ENCODE results near the gene ZFAND3. TPM values are rescaled to one million over a fixed set of nuclear protein-coding genes. Genes with fewer than 3 reads are reported as not detected.

ZFAND3 gene, protein sequence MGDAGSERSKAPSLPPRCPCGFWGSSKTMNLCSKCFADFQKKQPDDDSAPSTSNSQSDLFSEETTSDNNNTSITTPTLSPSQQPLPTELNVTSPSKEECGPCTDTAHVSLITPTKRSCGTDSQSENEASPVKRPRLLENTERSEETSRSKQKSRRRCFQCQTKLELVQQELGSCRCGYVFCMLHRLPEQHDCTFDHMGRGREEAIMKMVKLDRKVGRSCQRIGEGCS
- polyA plus RNA-seq (2013, experiment 1 of 2), result 56.6 TPM
- 63.7 TPM for polyA plus RNA-seq (2013, experiment 2 of 2)

DNA sequence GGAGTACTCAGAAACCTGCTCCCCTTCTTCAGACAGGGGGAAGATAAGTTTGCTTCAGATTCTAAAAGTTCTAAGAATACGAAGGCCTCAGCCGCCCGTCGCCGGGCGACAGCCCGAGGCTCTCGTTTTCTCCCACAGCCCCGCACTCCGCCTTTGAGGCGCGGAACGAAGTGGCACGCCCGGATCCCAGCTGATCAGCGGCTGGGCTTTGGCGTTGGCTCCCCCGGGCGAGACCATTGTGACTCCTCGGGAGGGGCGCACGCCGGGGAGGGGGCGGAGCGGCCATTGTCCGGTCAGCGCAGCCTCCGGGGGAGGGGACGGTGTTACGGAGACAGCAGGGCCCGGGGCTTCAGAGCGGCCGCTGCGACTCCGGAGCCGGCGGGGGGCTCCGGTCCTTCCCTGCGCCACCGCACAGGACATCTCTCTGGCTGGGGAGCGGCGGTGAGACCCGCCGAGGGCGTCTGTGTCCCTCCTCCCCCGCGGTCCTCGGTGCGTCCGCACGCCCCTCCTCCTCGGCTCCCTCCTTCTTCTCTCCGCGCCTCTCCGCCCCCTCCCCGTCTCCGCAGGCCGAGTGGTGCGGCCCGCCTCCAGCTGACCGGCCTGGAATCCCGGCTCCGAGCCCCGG is at the start of gene ZFAND3:
ZFAND3 (plus strand) TSS at position 551 of the 625 bp plus-strand sequence. CDS start 219 bp downstream, outside the sequence.
- under 1% methylated on average over 64 of the region's 64 CpGs for WGBS
- Histone ChIP-seq H3K27ac (ENCODE audit: low read depth, low read length) (peak within 1 kb of the TSS; percentile 99), H3K27me3 (ENCODE audit: insufficient read depth, low read length) (no peaks in the 10 kb centered on the region), H3K36me3 (ENCODE audit: insufficient read depth, low read length) (no peaks in the 10 kb centered on the region), H3K4me1 (ENCODE audit: insufficient read depth, low read length) (peaks cover 30% of the 10 kb centered on the region), H3K4me3 (ENCODE audit: low read length) (peak within 1 kb of the TSS; percentile 85), H3K9ac (ENCODE audit: low read depth, low read length) (peak within 1 kb of the TSS; percentile 99), H3K9me3 (ENCODE audit: insufficient read depth, low read depth, low read length) (no peaks in the 10 kb centered on the region)

DNA sequence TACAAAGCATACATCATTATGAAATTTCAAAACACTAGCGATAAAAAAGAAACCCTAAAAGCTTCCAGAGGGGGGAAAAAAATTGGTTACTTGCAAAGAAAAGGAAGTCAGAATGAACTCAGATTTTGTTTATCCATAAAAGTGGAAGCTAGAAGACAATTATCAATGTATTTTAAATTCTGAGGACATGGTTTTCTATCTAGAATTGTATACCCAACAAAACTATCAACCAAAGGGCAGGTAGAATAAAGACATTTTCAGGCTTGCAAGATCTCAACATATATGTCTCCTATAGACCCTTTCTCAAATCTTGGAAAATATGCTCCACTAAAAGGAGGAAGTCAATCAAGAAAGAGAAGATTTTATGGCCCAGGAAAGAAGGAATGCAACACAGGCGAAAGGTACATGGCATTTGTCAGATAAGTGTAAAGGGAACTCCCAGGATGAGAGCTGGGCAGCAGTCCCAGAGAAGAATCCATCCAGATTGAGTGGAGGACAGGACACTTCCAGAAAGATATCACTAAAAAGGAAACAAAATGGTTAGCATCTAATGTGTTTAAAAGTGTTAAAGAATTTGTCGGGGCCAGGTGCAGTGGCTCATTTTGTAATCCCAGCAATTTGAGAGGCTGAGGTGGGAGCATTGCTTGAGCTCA is 45.4 kb upstream of the ZFAND3 start:
- 92% methylated on average over 2 of the region's 3 CpGs for WGBS
- Histone ChIP-seq H3K36me3 (ENCODE audit: insufficient read depth, low read length) (no peaks in the 10 kb centered on the region), H3K4me1 (ENCODE audit: insufficient read depth, low read length) (peaks cover 23% of the 10 kb centered on the region), H3K9me3 (ENCODE audit: insufficient read depth, low read depth, low read length) (no peaks in the 10 kb centered on the region), H3K4me3 (ENCODE audit: low read length) (no peak overlapping the region), H3K9ac (ENCODE audit: low read depth, low read length) (no peak overlapping the region), H3K27ac (ENCODE audit: low read depth, low read length) (no peak overlapping the region), H3K27me3 (ENCODE audit: insufficient read depth, low read length) (peaks cover 48% of the 10 kb centered on the region)

DNA sequence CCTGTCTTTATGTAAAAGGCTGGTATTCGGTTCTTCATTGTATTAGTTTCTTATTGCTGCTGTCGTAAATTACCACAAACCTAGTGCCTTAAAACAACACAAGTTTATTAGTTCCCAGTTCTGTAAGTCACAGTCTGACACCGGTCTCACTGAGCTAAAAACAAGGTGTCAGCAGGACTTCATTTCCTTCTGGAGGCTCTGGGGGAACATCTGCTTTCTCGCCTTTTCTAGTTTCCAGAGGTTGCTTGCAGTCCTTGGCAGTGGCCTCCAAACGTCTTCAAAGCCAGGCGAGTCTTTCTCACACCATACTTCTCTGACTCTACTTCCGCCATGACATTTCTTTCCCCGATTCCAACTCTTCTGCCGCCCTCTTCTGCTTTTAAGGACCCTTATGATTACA is 43.0 kb upstream of the ZFAND3 start:
- Histone ChIP-seq H3K4me1 (ENCODE audit: insufficient read depth, low read length) (peaks cover 37% of the 10 kb centered on the region), H3K27ac (ENCODE audit: low read depth, low read length) (no peak overlapping the region), H3K4me3 (ENCODE audit: low read length) (no peak overlapping the region), H3K27me3 (ENCODE audit: insufficient read depth, low read length) (peaks cover 31% of the 10 kb centered on the region), H3K9ac (ENCODE audit: low read depth, low read length) (no peak overlapping the region), H3K9me3 (ENCODE audit: insufficient read depth, low read depth, low read length) (no peaks in the 10 kb centered on the region), H3K36me3 (ENCODE audit: insufficient read depth, low read length) (no peaks in the 10 kb centered on the region)
- WGBS, result 73% methylated on average over 9 of the region's 9 CpGs

DNA sequence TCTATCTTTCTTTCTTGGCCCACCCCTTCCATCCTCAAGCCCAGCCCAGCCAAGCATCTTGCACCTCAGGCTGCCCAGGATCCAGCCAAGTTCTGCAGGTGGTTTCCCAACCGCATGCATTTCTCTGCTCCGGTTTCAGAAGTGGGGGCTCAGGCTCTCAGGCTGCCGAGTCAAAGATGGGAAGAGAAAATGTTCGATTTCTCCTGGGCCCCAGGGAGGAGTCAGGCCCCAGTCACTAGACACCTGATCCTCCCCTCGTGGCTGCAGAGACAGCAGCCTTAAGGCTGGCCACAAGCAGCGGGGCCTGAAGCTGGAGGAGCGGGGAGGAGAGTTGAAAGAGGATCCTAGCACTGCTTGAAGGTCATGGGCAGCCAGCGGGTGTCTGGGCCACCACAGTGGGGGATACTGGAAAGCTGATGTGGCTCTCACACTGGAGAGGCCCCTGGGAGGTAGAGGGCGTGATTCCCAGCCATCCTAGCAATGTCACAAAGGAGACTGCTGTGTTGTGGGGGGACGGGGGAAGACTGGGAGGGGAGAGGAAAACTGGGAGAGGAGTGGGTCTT is 42.2 kb upstream of the ZFAND3 start:
- Histone ChIP-seq H3K4me3 (ENCODE audit: low read length) (no peak overlapping the region), H3K9me3 (ENCODE audit: insufficient read depth, low read depth, low read length) (no peaks in the 10 kb centered on the region), H3K9ac (ENCODE audit: low read depth, low read length) (no peak overlapping the region), H3K36me3 (ENCODE audit: insufficient read depth, low read length) (no peaks in the 10 kb centered on the region), H3K27me3 (ENCODE audit: insufficient read depth, low read length) (peaks cover 31% of the 10 kb centered on the region), H3K27ac (ENCODE audit: low read depth, low read length) (no peak overlapping the region), H3K4me1 (ENCODE audit: insufficient read depth, low read length) (peaks cover 37% of the 10 kb centered on the region)
- 19% methylated on average over 10 of the region's 10 CpGs for WGBS

DNA sequence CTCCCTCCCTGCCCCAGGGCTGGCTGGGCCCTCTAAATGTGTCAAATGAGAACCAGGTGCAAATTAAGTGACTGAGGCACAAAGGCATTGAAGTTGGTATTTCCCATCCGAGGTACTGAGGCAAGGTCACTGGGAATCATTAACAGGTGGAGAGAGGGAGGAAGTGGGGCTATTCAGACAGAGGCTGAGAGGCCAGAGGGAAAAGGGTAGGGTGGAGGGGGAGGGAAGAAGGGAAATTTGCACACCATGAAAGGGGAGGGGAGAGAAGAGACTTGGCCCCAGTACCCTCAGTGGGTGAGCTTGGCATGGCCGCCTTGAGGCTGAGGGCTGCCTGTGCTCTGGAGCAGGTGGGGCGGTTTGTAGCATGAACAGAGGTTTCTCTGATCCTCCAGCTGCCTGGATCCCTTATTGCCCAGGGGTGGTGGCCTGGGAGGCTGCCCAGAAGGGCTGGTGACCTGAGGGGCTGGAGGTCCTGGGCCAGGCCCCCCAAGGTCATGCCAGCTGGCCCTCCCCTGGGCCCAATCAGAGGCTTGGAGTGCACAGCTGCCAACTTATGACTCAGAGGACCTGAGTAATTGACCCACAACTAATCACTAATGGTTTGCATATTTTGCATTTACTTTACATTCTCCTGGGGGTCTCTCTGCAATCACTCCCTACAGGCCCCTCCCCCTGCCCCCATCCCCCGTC is 40.3 kb upstream of the ZFAND3 start:
- Histone ChIP-seq H3K4me3 (ENCODE audit: low read length) (no peak overlapping the region), H3K36me3 (ENCODE audit: insufficient read depth, low read length) (no peaks in the 10 kb centered on the region), H3K27me3 (ENCODE audit: insufficient read depth, low read length) (peaks cover 34% of the 10 kb centered on the region), H3K9me3 (ENCODE audit: insufficient read depth, low read depth, low read length) (no peaks in the 10 kb centered on the region), H3K9ac (ENCODE audit: low read depth, low read length) (no peak overlapping the region), H3K27ac (ENCODE audit: low read depth, low read length) (no peak overlapping the region), H3K4me1 (ENCODE audit: insufficient read depth, low read length) (peaks cover 47% of the 10 kb centered on the region)
- 41% methylated on average over 4 of the region's 4 CpGs for WGBS

DNA sequence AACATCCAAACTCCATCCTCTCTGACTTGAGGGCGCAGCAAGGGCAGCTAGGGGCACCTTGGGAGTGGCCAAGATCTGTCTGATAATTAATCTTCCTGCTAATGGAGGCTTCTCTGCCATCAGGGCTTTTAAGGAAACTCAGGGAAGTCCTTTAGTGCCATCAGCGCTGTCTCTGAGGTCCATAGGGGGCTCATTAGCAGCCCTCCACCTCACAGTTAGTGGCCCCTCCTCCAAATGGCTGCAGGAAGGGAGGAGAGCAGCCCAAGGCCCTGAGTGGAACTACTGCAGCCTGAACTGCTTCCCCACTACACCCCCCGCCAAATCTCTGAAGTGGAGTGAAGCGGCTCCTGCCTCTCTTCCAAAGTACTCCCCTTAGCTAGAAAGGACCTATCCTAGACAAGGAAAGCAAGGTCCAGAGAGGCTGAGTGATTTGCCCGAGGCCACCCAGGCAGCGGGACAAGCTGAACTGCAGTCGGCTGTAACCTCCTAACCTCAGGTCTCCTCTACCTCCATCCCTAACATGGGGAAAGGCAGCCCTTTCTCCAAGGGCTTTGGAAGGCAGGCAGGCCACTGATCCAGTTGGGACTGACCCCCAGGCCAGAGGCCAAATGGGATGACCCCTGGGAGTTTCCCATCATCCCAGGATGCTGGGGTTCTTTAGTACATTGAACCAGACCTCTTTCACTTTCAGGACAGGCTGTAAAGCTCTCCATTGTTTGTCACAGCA is 39.5 kb upstream of the ZFAND3 start:
- 52% methylated on average over 7 of the region's 7 CpGs for WGBS
- H3K27me3 ChIP-seq (ENCODE audit: insufficient read depth, low read length), result peaks cover 42% of the 10 kb centered on the region
- peaks cover 55% of the 10 kb centered on the region for H3K4me1 ChIP-seq (ENCODE audit: insufficient read depth, low read length)
- H3K9ac ChIP-seq (ENCODE audit: low read depth, low read length), result no peak overlapping the region
- H3K4me3 ChIP-seq (ENCODE audit: low read length), result no peak overlapping the region
- no peaks in the 10 kb centered on the region for H3K36me3 ChIP-seq (ENCODE audit: insufficient read depth, low read length)
- no peak overlapping the region for H3K27ac ChIP-seq (ENCODE audit: low read depth, low read length)
- no peaks in the 10 kb centered on the region for H3K9me3 ChIP-seq (ENCODE audit: insufficient read depth, low read depth, low read length)

DNA sequence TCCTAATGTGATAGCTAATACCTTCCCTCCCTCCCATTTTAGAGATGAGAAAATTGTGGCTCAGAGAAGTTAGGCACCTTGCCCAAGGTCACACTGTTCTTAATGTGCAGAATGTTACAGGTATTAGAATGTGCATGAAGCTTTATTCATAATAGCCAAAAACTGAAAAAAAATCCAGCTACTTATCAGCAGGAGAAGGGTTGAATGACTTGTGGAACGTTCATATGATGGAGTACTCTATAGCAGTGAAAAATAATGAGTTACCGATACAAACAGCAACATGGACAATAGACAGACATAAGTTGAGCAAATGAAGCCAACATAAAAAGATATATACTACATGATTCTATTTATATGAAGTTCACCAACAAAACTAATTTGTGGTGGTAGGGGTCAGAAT is 37.7 kb upstream of the ZFAND3 start:
- WGBS, result no CpG with 5 or more reads among the region's 2 CpGs

DNA sequence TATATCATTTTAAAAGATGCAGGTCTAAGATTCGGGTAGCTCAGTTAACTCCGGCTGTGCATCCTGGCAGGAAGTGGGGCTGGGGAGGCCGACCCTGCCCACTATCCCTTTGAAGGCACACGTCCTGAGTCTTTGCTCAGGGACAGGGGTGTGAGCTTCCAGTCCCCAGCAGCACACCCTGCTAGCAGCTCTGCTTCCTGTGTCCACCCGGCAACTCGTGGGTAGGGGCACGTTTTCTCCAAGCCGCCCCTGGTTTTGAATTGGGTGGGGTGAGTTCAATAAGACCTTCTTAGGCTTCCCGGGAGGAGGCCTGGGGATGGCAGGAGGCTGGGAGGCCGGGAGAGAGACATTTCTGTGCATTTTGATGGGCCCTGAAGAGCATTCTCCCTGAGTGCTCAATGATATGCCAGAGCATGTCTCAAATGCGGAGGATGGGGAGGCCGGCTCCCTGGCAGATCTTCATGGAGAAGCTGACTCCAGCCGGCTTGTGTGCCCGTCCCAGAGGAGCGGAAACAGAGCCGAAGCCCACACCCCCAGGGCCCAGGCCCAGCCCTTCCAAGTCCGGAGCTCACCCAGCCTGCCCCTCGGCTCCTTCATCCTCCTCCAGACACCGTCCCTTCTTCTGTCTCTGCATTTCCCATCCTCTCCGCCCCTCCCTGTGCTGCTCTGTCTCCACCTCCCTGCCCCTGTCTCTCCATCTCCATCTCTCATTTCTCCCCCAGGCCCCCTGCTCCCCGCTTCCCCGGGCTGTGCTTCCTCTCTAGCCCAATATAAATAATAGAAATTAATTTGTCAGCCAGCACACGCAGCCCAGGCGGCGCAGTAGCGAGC is 36.3 kb upstream of the ZFAND3 start:
- Histone ChIP-seq H3K27me3 (ENCODE audit: insufficient read depth, low read length) (peaks cover 25% of the 10 kb centered on the region), H3K4me1 (ENCODE audit: insufficient read depth, low read length) (peaks cover 37% of the 10 kb centered on the region), H3K27ac (ENCODE audit: low read depth, low read length) (no peak overlapping the region), H3K4me3 (ENCODE audit: low read length) (peak overlapping the region; percentile 56), H3K9ac (ENCODE audit: low read depth, low read length) (peak overlapping the region; percentile 77), H3K36me3 (ENCODE audit: insufficient read depth, low read length) (no peaks in the 10 kb centered on the region), H3K9me3 (ENCODE audit: insufficient read depth, low read depth, low read length) (no peaks in the 10 kb centered on the region)
- 18% methylated on average over 24 of the region's 26 CpGs for WGBS

More for the DNA sequence above, 37.7 kb upstream of the ZFAND3 start:
- no peaks in the 10 kb centered on the region for H3K36me3 ChIP-seq (ENCODE audit: insufficient read depth, low read length)
- peaks cover 39% of the 10 kb centered on the region for H3K27me3 ChIP-seq (ENCODE audit: insufficient read depth, low read length)
- H3K4me3 ChIP-seq (ENCODE audit: low read length), result no peak overlapping the region
- peaks cover 49% of the 10 kb centered on the region for H3K4me1 ChIP-seq (ENCODE audit: insufficient read depth, low read length)
- H3K27ac ChIP-seq (ENCODE audit: low read depth, low read length), result no peak overlapping the region
- no peaks in the 10 kb centered on the region for H3K9me3 ChIP-seq (ENCODE audit: insufficient read depth, low read depth, low read length)
- no peak overlapping the region for H3K9ac ChIP-seq (ENCODE audit: low read depth, low read length)

DNA sequence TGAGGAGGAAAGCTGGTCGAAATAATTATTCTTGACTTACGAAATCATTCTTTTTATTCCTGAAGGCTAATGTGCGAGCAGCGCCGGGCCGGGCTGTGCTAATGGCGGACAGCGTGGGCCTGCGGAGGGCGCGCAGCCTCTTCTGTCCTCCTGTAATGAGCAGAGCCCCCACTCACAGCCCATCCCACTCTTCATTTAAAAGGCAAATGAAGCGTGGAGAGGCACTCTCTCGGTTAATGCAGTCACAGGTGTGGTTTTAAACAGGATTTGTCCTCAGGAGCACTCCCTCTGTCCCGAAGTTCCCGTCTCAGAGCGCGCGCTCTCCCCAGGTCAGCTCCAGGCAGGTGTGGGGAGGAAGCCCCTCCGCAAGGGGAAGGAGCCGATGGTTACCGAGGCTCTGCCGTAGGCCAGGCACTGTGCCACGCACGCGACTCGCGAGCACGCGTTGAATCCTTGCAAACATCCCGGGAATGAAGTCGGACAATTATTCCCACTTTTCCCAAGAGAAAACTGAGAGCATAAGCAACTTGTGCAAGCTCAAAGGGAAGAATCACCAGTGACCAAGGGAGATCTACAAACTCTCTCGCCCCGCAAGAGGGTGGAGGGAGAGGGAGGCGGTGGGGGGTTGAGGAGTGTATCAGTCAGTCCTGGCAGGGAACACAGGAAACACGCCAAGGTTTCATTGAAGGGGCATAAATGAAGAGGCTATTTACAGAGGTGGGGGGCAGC is 35.5 kb upstream of the ZFAND3 start:
- no peak overlapping the region; the same call in 1 of the 2 replicates for H3K27ac ChIP-seq (ENCODE audit: low read depth, low read length)
- 7% methylated on average over 35 of the region's 35 CpGs for WGBS
- H3K9ac ChIP-seq (ENCODE audit: low read depth, low read length), result peak overlapping the region; percentile 77
- peaks cover 33% of the 10 kb centered on the region for H3K4me1 ChIP-seq (ENCODE audit: insufficient read depth, low read length)
- H3K36me3 ChIP-seq (ENCODE audit: insufficient read depth, low read length), result no peaks in the 10 kb centered on the region
- peaks cover 19% of the 10 kb centered on the region for H3K27me3 ChIP-seq (ENCODE audit: insufficient read depth, low read length)
- no peaks in the 10 kb centered on the region for H3K9me3 ChIP-seq (ENCODE audit: insufficient read depth, low read depth, low read length)
- peak overlapping the region; percentile 56 for H3K4me3 ChIP-seq (ENCODE audit: low read length)
